Loucy (cell line): ENCODE data around the gene ZSWIM4.

Experiments used
- EZH2phosphoT487 ChIP-seq: fragments of 200-600 bp; IDR thresholded peaks from 2 replicates; pipeline ENCODE4 v1.6.1; 2018; ENCODE audit warnings: antibody characterized with exemption, mild to moderate bottlenecking, moderate library complexity, borderline replicate concordance
- TF ChIP-seq, protein P1 (sequence below): fragments of 200-600 bp; sonication (generic); conservative IDR thresholded peaks from 2 replicates; pipeline ENCODE4 v1.5.1; 2014; ENCODE audit warnings: mild to moderate bottlenecking, antibody characterized with exemption, low read length

GRCh38 chr19:13876834-13877233 lies 81.6 kb downstream of the ZSWIM4 start, which contains the start of gene NANOS3:
- TF ChIP-seq, protein P1, sequence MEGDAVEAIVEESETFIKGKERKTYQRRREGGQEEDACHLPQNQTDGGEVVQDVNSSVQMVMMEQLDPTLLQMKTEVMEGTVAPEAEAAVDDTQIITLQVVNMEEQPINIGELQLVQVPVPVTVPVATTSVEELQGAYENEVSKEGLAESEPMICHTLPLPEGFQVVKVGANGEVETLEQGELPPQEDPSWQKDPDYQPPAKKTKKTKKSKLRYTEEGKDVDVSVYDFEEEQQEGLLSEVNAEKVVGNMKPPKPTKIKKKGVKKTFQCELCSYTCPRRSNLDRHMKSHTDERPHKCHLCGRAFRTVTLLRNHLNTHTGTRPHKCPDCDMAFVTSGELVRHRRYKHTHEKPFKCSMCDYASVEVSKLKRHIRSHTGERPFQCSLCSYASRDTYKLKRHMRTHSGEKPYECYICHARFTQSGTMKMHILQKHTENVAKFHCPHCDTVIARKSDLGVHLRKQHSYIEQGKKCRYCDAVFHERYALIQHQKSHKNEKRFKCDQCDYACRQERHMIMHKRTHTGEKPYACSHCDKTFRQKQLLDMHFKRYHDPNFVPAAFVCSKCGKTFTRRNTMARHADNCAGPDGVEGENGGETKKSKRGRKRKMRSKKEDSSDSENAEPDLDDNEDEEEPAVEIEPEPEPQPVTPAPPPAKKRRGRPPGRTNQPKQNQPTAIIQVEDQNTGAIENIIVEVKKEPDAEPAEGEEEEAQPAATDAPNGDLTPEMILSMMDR: no peak
- TF ChIP-seq EZH2phosphoT487: no peak
